HG03064 (cell line): ENCODE measurements around the gene B4GAT1.
"Not testable (repeated sequence)": the region's sequence is repeated elsewhere in the genome, so short reads cannot be mapped to it uniquely, and the experiment has no call there.

Experiments used
- ATAC-seq: cut with Tn5 transposase; IDR thresholded peaks from one replicate; pipeline ENCODE4 v1.9.1; 2021; ENCODE audit warnings: low read depth; ENCODE audit not compliant: unreplicated experiment

The B4GAT1 gene

GRCh38 chr11:66363805-66364535, 16.5 kb upstream of the B4GAT1 start:
- no peak for ATAC-seq

- no peak for ATAC-seq
Measured at GRCh38 chr11:66363187-66363601, 15.8 kb upstream of the B4GAT1 start.

- no peak for ATAC-seq
Measured at GRCh38 chr11:66362481-66363147, 15.2 kb upstream of the B4GAT1 start.

- no peak for ATAC-seq
Measured at GRCh38 chr11:66361502-66361941, 14.1 kb upstream of the B4GAT1 start.

- ATAC-seq = no peak
Measured at GRCh38 chr11:66360406-66361073, 13.1 kb upstream of the B4GAT1 start.

GRCh38 chr11:66359662-66360087, 12.2 kb upstream of the B4GAT1 start:
- no peak for ATAC-seq

- ATAC-seq = not testable (repeated sequence)
Measured at GRCh38 chr11:66350560-66351235, 3.3 kb upstream of the B4GAT1 start.

- ATAC-seq = no peak
Measured at GRCh38 chr11:66349084-66349386, 1.6 kb upstream of the B4GAT1 start.

GRCh38 chr11:66346476-66347424, 679 bp downstream of the B4GAT1 start:
- no peak for ATAC-seq

GRCh38 chr11:66345316-66345649, 2.1 kb downstream of the B4GAT1 start:
- ATAC-seq = no peak

GRCh38 chr11:66344550-66345315, 2.7 kb downstream of the B4GAT1 start, which contains the start of gene BRMS1:
Gene BRMS1 (minus strand): TSS chr11:66345104. CDS start chr11:66342234, 2,870 bp downstream.
- ATAC-seq = no peak

GRCh38 chr11:66343176-66343575, 4.3 kb downstream of the B4GAT1 start:
- no peak for ATAC-seq

GRCh38 chr11:66341502-66342126, 5.8 kb downstream of the B4GAT1 start:
- ATAC-seq = no peak

- ATAC-seq = no peak
Measured at GRCh38 chr11:66340596-66341501, 6.6 kb downstream of the B4GAT1 start.

- no peak for ATAC-seq
Measured at GRCh38 chr11:66339686-66340483, 7.5 kb downstream of the B4GAT1 start.

GRCh38 chr11:66339162-66339675, 8.2 kb downstream of the B4GAT1 start:
- ATAC-seq = no peak
